SK-N-SH (cell line): ENCODE measurements around the gene ANAPC2. TPM values are rescaled to one million over a fixed set of nuclear protein-coding genes. Genes with fewer than 3 reads are reported as not detected.

Experiments used
- CTCF ChIA-PET: fragments of 300-600, 350-600 bp; formaldehyde crosslinking; extraction: SDS; loops from one replicate; lab custom pipeline; 2021; lab: Yijun Ruan, JAX
- POLR2A ChIA-PET: fragments of 350-600 bp; sonication (Branson Sonifier 250); formaldehyde crosslinking; extraction: SDS; loops from one replicate; lab custom pipeline; 2020; ENCODE audit warnings: antibody characterized with exemption, inconsistent platforms; lab: Yijun Ruan, JAX
- DNase-seq: peaks from one replicate; pipeline ENCODE4 v3.0.0; 2012
- H2AFZ ChIP-seq: fragments of 200-600 bp; sonication (generic); 2 replicates; pipeline ENCODE4 v1.8.1; 2016; ENCODE audit warnings: antibody characterized with exemption, mild to moderate bottlenecking, low read depth
- H3F3A ChIP-seq: fragments of 200-600 bp; sonication (generic); replicated peaks from 2 replicates; pipeline ENCODE3; 2016; ENCODE audit warnings: antibody characterized with exemption, mild to moderate bottlenecking; ENCODE audit not compliant: insufficient read depth
- H3K27ac ChIP-seq, 2 experiments: fragments of 200-500 bp in 1 of 2; fragments of 200-600 bp in 1 of 2; sonication (Bioruptor generic) in 1 of 2; sonication (generic), shearing (Covaris generic) in 1 of 2; 2 replicates each; pipeline versions ENCODE4 v1.5.1 to v1.6.1; 2014 to 2016; ENCODE audit warnings: low read depth in 2 of 2, inconsistent platforms in 1 of 2, low read length in 1 of 2, mild to moderate bottlenecking in 1 of 2, mixed read lengths in 1 of 2
- H3K27me3 ChIP-seq: fragments of 200-600 bp; sonication (generic), shearing (Covaris generic); 2 replicates; pipeline ENCODE4 v1.6.1; 2016; ENCODE audit warnings: mixed run types; ENCODE audit not compliant: insufficient read depth
- H3K36me3 ChIP-seq, 2 experiments: fragments of 200-500 bp in 1 of 2; fragments of 200-600 bp in 1 of 2; sonication (Bioruptor generic) in 1 of 2; sonication (generic) in 1 of 2; replicated peaks in 1 of 2; 2 replicates each; pipeline versions ENCODE3 to v1.5.1; 2014 to 2016; ENCODE audit warnings: low read length in 1 of 2, mild to moderate bottlenecking in 1 of 2; ENCODE audit not compliant: insufficient read depth in 2 of 2, control insufficient read depth in 1 of 2
- H3K4me1 ChIP-seq, 2 experiments: fragments of 200-500 bp in 1 of 2; fragments of 200-600 bp in 1 of 2; sonication (Bioruptor generic) in 1 of 2; sonication (generic), shearing (Covaris generic) in 1 of 2; 2 replicates each; pipeline versions ENCODE4 v1.5.1 to v1.6.1; 2014 to 2016; ENCODE audit warnings: low read depth in 1 of 2, low read length in 1 of 2, mixed run types in 1 of 2; ENCODE audit not compliant: insufficient read depth in 2 of 2, control insufficient read depth in 1 of 2
- H3K4me2 ChIP-seq: fragments of 200-600 bp; sonication (generic), shearing (Covaris generic); 2 replicates; pipeline ENCODE4 v1.6.1; 2017; ENCODE audit warnings: mixed run types
- H3K4me3 ChIP-seq, 2 experiments: fragments of 200-500 bp in 1 of 2; fragments of 200-600 bp in 1 of 2; sonication (Bioruptor generic) in 1 of 2; sonication (generic), shearing (Covaris generic) in 1 of 2; 2 replicates each; pipeline versions ENCODE4 v1.5.1 to v1.8.1; 2014 to 2016; ENCODE audit warnings: low read depth in 2 of 2, inconsistent platforms in 1 of 2, low read length in 1 of 2, mild to moderate bottlenecking in 1 of 2, mixed read lengths in 1 of 2, moderate library complexity in 1 of 2
- H3K79me2 ChIP-seq: fragments of 200-600 bp; sonication (generic); 2 replicates; pipeline ENCODE4 v1.8.1; 2017; ENCODE audit warnings: mild to moderate bottlenecking; ENCODE audit not compliant: insufficient read depth
- H3K9ac ChIP-seq: fragments of 200-600 bp; sonication (generic); 2 replicates; pipeline ENCODE4 v1.6.1; 2017; ENCODE audit warnings: mixed run types
- H3K9me2 ChIP-seq: fragments of 200-600 bp; sonication (generic); 2 replicates; pipeline ENCODE4 v1.6.1; 2017; ENCODE audit warnings: mixed run types
- H3K9me3 ChIP-seq: fragments of 200-600 bp; sonication (generic); 2 replicates; pipeline ENCODE4 v1.6.1; 2017; ENCODE audit warnings: mixed run types, mild to moderate bottlenecking, moderate library complexity
- H4K20me1 ChIP-seq: fragments of 200-600 bp; sonication (generic); 2 replicates; pipeline ENCODE4 v1.6.1; 2017; ENCODE audit warnings: mild to moderate bottlenecking, mixed run types; ENCODE audit not compliant: insufficient read depth
- CHD2 ChIP-seq: fragments of 150-350 bp; IDR thresholded peaks from 2 replicates; pipeline ENCODE4 v1.6.1; 2018; ENCODE audit warnings: low read length; ENCODE audit not compliant: partially characterized antibody
- EP300 ChIP-seq, 2 experiments: IDR thresholded peaks; 2 replicates each; pipeline versions ENCODE4 v1.4.0 to v1.6.1; 2012; ENCODE audit warnings: borderline replicate concordance in 1 of 2, low read depth in 1 of 2, low read length in 1 of 2
- FOXJ3 ChIP-seq: sonication (generic); formaldehyde crosslinking; IDR thresholded peaks from 2 replicates; pipeline ENCODE4 v1.5.1; 2020; ENCODE audit warnings: mild to moderate bottlenecking, missing genetic modification reagents
- FOXM1 ChIP-seq: IDR thresholded peaks from 2 replicates; pipeline ENCODE4 v1.4.0; 2012; ENCODE audit warnings: low read depth, mild to moderate bottlenecking
- GABPA ChIP-seq: IDR thresholded peaks from 2 replicates; pipeline ENCODE4 v1.4.0; 2012; ENCODE audit warnings: low read depth, mild to moderate bottlenecking
- NFIC ChIP-seq: IDR thresholded peaks from 2 replicates; pipeline ENCODE4 v1.4.0; 2012; ENCODE audit warnings: borderline replicate concordance
- NRF1 ChIP-seq: IDR thresholded peaks from 2 replicates; pipeline ENCODE4 v1.6.1; 2012; ENCODE audit warnings: low read depth, mild to moderate bottlenecking, low read length
- RAD21 ChIP-seq: IDR thresholded peaks from 2 replicates; pipeline ENCODE4 v1.6.1; 2012; ENCODE audit warnings: mild to moderate bottlenecking, low read length
- RCOR1 ChIP-seq: fragments of 150-350 bp; IDR thresholded peaks from 2 replicates; pipeline ENCODE4 v1.6.1; 2017; ENCODE audit warnings: antibody characterized with exemption, low read length
- TEAD4 ChIP-seq: IDR thresholded peaks from 2 replicates; pipeline ENCODE4 v1.4.0; 2012; ENCODE audit warnings: mild to moderate bottlenecking, borderline replicate concordance; ENCODE audit not compliant: insufficient read depth
- YY1 ChIP-seq: IDR thresholded peaks from 2 replicates; pipeline ENCODE4 v1.4.0; 2012; ENCODE audit warnings: low read depth, mild to moderate bottlenecking
- WGBS: methylation state at CpG from one replicate; pipeline ENCODE4 v1.1.6; 2017; ENCODE audit warnings: low lambda C conversion rate; 5-methylcytosine and 5-hydroxymethylcytosine counted together
- polyA plus RNA-seq, 3 experiments: library from polyadenylated mRNA; depleted of rRNA; stranded (reverse); fragments of >200 nt; gene quantifications; 2 replicates each; pipeline ENCODE4 v1.2.3, GENCODE V29; 2012
- TF ChIP-seq, protein P1 (sequence below): IDR thresholded peaks from 2 replicates; pipeline ENCODE4 v1.4.0; 2012; ENCODE audit warnings: low read depth, borderline replicate concordance
- TF ChIP-seq, protein P2 (sequence below): IDR thresholded peaks from 2 replicates; pipeline ENCODE4 v1.4.0; 2012; ENCODE audit warnings: low read depth

Gene ANAPC2
- polyA plus RNA-seq, 1 of the 3 experiments (the other 2 are of a cell fraction): 35.1 TPM

DNA sequence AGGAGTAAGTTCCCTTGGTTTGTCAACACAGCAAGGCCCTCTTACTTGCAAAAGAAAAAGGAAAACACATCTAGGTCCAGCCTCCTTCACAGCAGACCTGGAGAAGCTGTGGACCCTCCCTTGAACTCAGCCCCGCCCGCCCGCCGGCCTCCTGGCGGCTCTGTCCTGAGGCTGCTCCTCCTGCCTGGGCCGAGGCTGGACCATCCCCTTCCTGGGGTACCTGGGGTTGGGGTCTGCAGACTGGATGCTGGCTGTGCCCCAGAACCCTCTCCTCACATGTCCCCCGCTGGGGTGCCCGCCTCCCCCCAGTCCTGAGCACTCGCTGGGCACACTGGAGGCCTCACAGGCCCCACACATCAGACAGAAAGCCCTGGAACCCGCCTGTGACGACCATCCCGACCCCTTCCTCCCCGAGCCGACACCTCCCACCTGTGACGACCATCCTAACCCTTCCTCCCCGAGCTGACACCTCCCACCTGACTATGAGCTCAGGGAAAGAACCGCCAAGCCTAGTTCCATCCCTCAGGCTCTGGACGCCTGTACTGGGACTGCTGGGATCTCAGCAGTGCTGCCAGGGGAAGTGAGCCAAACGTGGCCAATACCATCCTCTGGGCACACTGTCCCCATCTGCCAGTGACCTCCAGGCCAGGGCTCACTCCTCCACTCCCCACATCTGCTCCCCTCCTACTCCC lies 9.3 kb downstream of the ANAPC2 start:
- WGBS: 90% methylated on average over 16 of the region's 19 CpGs
- no peak overlapping the region for H2AFZ ChIP-seq
- H3K9ac ChIP-seq: no peak overlapping the region
- no peaks in the 10 kb centered on the region for H3K9me3 ChIP-seq
- H3K4me3 ChIP-seq: no peak overlapping the region
- H3K9me2 ChIP-seq: no peaks in the 10 kb centered on the region
- no peak overlapping the region for H3K27ac ChIP-seq
- H3K36me3 ChIP-seq: peaks cover 0 to 53% of the 10 kb centered on the region in 2 experiments
- H4K20me1 ChIP-seq: no peaks in the 10 kb centered on the region
- ChIA-PET CTCF (interaction anchor here (1.4 kb wide), 1 partner anchor 58 kb away, joined by 5 read pairs; no protein-coding TSS in a partner anchor), POLR2A (no interaction called here)
- H3K4me2 ChIP-seq: no peak overlapping the region
- no peak for DNase-seq
- H3K4me1 ChIP-seq: peaks cover 0 to 4% of the 10 kb centered on the region in 2 experiments; a peak in 1 of 4 replicates
- no peak for TF ChIP-seq CHD2
- TF ChIP-seq TEAD4: no peak
- TF ChIP-seq YY1: no peak
- no peak for TF ChIP-seq FOXJ3 (CRISPR knock-in tag)
- TF ChIP-seq NFIC: no peak
- no peak for TF ChIP-seq RAD21
- no peaks in the 10 kb centered on the region for H3K79me2 ChIP-seq
- no peaks in the 10 kb centered on the region for H3K27me3 ChIP-seq
- H3F3A ChIP-seq: no peaks in the 10 kb centered on the region

DNA sequence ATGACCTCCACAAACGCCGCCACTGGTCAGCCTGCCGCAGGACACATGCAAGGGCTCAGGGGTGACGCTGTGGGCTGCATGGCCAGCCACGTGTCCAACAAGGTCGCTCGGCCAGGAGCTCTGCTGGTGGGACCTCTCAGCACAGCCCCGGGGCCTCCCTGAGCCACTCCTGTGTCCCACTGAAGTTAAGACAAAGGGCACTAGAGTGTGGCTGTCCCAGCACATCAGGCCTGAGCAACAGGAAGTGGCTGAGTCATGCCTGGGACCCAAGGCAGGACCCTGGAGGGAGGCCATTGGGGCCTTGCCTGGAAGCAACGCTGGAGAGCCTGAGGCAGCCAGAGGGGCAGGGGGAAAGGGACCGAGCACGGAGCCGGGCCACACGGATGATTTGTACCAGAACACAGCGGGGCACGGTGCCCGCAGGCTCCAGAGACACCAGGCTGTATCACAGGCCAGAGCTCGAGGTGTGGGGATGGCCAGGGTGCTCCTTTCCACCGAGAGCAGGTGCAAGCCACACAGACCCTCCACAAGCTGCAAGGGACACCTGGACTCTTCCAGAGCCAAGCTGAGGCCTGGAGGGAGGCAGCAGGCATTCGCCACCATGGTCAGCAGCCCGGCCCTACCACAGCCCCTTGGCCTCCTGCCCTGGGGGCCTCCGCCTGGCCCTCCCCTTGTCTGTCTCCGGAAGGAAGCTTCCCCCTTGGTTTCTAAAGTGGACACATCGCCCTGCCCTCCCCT lies 10.0 kb downstream of the ANAPC2 start:
- Histone ChIP-seq H3K9ac (no peak overlapping the region), H3F3A (no peaks in the 10 kb centered on the region), H3K27ac (no peak overlapping the region), H3K4me2 (no peak overlapping the region), H3K4me1 (peaks cover 0 to 11% of the 10 kb centered on the region in 2 experiments; a peak in 1 of 4 replicates), H3K36me3 (peaks cover 0 to 46% of the 10 kb centered on the region in 2 experiments), H3K4me3 (no peak overlapping the region), H3K9me2 (no peaks in the 10 kb centered on the region), H3K79me2 (no peaks in the 10 kb centered on the region), H3K27me3 (no peaks in the 10 kb centered on the region), H4K20me1 (no peaks in the 10 kb centered on the region), H3K9me3 (no peaks in the 10 kb centered on the region), H2AFZ (no peak overlapping the region)
- ChIA-PET POLR2A (no interaction called here), CTCF (interaction anchor here (1.4 kb wide), 1 partner anchor 58 kb away, joined by 5 read pairs; no protein-coding TSS in a partner anchor)
- TF ChIP-seq EP300 (IDR thresholded peaks at IDR 0.05; ENCODE audit: borderline replicate concordance in 1 of 2, low read depth in 1 of 2, low read length in 1 of 2) (no peak), FOXM1 (no peak), NFIC (no peak), GABPA (no peak), FOXJ3 (CRISPR knock-in tag) (no peak), RCOR1 (no peak), NRF1 (no peak)
- TF ChIP-seq, protein P1, sequence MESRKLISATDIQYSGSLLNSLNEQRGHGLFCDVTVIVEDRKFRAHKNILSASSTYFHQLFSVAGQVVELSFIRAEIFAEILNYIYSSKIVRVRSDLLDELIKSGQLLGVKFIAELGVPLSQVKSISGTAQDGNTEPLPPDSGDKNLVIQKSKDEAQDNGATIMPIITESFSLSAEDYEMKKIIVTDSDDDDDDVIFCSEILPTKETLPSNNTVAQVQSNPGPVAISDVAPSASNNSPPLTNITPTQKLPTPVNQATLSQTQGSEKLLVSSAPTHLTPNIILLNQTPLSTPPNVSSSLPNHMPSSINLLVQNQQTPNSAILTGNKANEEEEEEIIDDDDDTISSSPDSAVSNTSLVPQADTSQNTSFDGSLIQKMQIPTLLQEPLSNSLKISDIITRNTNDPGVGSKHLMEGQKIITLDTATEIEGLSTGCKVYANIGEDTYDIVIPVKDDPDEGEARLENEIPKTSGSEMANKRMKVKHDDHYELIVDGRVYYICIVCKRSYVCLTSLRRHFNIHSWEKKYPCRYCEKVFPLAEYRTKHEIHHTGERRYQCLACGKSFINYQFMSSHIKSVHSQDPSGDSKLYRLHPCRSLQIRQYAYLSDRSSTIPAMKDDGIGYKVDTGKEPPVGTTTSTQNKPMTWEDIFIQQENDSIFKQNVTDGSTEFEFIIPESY: no peak
- TF ChIP-seq, protein P2, sequence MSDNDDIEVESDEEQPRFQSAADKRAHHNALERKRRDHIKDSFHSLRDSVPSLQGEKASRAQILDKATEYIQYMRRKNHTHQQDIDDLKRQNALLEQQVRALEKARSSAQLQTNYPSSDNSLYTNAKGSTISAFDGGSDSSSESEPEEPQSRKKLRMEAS: no peak
- DNase-seq: no peak
- WGBS: 88% methylated on average over 15 of the region's 23 CpGs
